Suppressor macrophage treated with lipopolysaccharide for 4 hours (primary cell): ENCODE data around the gene CTNNA2.

ENCODE experiments used
- DNase-seq: peaks from one replicate; pipeline ENCODE4 v3.0.0-alpha.2; 2020

The CTNNA2 gene

DNA sequence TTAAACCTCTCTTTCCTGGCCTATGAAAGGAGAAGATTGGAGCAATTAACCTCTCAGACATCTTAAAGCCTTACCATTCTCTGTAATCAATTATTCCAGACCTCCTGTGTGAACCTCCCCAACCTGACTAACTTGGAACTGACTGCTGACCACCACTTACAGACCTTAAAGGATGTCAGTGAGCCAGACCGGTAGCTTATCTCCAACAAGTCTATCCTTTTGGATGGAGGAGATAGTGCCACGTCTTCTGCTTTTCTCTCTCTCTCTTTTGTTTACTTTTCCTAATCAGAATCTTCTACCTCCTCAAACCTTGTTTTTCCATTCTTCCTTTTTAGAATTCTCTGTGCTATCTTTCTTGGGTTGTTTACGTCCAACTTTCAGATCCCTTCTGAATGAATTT lies 734.5 kb downstream of the CTNNA2 start:
- no peak for DNase-seq

DNA sequence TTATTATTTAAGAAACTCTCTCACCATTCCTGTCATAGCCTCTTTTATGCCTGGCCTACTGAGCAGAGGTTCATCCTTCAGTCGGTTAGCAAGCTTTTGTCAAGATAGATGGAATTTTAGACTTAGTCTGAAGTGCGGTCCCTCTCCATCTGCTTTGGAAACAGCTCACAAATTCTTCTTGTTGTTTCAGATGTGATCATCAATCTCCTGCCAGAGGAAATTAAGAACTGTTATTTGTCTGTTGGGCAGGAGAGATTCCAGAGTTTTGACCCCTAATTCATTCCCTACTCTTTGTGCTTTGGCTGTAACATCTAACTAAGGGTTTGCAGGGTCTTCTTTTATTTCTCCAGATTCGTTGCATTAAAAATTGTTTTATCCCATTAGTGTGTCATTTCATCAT lies 735.3 kb downstream of the CTNNA2 start:
- no peak for DNase-seq

DNA sequence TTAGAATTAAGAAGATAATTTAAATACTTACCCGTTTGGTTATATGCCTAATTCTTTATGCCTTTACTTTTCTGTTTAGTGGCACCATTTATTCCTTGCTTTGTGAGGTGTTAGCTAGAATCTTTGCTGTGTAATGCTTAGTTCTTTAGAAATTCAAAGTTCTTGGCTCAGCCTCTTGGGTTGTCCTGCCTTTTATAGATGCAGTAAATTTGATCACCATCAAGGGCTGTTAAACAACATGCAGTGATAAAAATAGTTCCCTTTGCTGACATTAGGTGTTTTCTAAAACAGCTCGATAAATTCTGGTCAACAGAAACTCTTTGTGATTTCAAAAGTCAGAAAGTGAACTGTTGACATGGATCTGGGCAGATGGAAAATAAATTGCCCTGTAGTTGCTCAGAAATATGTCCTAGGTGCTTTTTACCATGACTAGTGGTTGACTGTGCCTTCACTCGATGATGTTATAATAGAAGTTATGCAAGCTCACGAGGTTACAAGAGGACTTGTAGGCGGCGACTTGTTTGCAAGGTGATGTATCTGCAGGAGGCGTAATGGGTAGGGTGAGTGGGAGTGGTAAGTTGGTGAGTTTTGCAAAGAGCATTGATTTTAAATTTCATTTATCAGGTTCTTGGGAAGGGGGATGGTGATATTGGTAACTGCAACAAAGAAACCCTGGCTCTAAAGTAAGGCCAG lies 739.6 kb downstream of the CTNNA2 start:
- no peak for DNase-seq

DNA sequence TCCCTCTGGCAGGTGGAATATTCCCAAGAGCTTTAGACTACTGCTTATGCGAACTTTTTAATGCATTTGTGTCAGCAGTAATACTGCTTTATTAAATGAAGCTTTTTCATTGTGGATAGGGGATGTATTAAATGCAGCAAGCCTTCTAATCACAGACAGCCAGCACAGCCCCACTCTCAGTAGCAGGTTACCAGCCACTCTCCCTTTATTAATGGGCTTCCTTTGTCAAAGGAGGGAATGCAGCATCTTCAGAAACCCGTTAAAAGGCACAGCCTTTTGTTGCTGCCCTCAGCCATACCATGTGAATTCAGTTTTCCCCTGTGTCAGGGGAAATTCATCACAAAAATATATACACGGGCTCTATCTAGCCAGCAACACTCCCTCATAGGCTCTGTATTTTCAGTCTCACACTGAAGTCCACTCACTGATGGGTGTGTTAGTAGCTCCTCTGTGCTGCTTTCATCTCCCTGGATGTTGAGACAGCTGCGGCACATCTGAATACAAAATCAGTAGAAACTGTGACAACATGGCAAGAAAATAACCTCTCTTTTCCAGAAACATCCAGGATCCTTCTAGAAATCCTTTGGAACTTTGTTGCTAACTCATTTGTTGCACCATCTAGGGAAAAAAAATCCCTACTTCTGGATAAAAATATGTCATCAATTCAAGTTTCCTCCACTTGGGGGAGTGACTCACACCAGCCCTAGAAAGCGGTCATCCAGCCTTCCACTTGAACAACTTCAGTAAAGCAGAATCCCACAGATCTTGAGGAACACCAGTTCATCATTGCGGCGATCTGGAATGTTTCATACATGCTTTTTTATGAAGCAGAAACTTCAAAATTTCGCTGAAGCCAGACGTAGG lies 743.3 kb downstream of the CTNNA2 start:
- no peak for DNase-seq

DNA sequence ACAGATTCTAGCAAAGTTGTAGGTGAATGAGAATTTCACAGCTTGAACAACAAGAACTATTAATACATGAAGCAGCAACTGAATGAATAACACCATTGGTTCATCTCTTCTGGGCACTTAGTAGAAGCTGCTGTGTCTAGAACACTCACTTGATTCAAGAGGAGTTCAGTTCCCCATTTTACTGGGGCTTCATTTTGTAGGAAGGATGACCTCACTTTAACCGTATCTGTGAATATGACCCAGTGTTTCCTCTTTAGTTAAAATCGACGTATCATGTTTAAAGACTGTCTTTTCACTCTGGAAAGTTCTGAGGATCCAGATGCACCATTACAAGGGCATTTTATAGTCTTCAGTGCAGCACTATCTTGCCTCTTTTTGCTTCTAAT lies 743.9 kb downstream of the CTNNA2 start:
- no peak for DNase-seq

DNA sequence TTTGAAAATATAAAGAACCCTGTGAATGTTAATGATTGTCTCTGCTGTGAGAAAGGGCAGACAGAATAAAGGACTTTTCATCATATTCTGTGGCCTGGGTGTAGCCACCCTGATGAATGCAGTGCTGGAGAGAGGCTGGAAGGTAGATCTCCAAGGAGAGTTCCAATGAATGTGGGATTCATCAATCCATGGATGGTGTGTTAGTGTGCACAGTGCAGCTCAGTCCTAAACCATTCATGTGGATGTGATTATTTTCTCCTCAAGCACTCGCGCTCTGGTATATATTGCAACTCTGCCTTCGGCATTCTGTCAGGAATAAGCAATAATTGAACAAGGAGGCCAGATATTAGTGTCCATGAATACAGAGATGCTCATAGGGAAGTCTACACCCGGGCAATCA lies 744.6 kb downstream of the CTNNA2 start:
- DNase-seq: no peak

DNA sequence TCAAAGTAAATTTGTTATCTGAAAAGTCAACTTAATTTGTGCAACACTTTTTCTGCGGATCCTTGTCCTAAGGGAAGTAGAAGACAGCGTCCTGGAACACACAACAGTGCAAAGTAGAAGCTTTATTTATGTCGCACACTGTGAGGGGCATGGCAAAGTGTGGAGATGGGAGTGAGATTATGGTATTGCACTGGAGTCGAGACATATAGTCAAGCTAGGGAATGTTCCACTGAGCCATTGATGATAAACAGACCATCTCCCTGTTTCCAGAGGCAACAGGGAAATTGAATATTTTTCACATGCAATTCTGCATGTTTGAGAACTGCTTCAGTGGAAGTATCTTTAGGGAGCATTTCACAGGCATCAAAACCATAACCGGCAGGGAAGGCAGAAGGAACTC lies 745.5 kb downstream of the CTNNA2 start:
- DNase-seq: no peak

DNA sequence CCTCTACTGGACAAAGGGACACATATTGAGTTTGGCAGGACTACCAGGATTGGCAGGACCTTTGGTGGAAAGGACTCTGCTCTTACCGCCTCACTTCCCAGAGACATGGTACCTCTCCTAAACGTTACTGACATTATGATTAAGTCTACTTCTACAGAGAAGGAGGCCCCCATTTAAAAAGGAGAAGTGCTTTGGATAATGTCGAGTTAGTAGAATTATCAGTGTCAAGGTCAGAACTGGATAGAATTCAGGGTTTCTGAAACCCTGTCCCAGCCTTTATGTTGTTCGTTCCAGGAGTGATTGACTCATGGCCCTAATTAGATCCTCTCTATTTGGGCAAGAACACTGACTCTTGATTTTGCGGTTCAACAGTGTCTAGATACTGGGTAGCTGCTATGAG lies 745.9 kb downstream of the CTNNA2 start:
- DNase-seq: no peak

DNA sequence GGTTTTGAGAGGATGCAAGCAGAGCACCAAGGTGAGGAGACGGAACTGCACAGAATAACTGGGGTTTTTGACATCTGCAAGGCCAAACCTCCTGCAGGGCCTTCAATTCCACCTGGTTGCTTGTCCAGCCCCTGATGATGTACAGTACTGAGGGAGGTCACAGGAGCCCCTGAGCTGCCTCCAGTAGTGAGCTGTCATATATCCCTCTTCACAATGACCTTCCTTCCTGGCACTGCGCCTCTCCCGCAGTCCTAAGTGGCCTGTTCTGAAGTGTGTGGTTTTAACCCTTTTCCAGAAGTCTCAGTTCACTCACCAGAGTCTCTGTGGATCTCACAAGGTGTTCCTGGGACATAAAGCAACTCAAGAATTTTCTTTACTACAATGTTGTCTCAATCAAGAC lies 746.4 kb downstream of the CTNNA2 start:
- no peak for DNase-seq

DNA sequence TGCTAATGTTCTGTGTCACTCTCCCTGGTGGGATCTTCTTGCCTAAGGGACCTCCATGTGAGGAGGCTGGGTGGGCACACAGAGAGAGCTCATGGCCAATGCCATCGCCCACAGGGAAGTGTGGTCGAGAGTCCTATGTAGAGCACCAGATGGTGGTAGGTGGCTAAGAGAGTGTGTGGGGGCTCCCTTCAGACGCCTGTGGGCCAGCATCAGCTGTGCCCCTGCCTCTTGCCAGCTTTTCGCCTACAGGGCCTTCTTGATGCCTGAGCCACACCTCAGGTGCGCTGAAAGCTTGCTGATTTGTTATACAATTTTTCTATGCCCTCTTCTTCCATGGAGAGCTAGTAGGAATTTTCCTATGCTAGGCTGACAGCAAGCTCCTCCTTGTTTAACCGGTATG lies 753.4 kb downstream of the CTNNA2 start:
- DNase-seq: no peak

DNA sequence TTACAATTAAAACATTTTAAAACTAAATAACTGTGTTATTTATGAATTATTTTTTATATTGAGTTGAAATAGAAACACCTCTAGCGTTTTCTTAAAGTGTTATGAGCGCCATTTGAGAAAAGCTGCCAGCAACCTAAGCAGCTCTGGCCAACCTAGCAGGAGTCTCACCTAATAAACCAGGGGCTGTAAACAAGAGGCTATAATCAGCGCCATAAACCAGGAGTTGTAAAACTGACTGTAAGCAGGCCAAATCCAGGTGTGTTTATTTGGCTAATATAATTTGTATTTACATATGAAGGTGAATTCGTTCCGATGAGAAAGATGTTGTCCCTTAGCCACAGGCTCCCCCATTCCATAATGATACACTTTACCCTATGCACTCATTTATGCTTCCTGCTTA lies 757.0 kb downstream of the CTNNA2 start:
- DNase-seq: no peak

DNA sequence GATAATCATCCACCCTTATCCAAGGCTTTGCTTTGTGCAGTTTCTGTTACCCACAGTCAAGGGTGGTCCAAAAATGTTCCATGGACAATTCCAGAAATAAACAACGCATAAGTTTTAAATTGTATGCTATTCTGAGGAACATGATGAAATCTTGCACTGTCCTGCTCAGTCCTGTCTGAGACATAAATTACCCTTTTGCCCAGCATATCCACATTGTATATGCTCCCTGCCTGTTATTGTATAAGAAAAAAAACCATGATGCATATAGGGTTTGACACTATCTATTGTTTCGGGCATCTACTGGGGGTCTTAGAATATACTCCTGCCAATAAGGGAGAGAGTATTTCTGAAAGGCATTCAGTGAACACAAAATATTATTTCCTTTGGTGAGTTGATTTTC lies 767.7 kb downstream of the CTNNA2 start:
- DNase-seq: no peak

DNA sequence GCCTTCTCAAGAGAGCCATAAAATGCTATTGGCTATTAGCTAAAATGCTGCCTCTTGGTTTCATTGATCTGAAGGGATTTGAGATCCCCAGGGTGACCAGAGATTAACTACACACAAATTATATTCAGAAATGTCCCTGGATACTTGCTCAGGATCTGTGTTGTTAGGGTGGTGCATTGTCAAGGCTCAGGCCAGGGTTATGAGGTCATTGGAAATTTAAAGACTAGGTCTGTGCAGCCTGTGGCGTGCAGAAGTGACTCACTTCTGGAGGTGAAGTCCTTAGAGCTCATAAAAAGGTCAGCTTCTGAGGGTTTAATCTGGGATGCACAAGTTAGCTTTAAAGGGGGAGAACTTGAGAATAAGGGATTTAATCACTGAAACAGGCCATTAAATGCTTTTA lies 768.2 kb downstream of the CTNNA2 start:
- DNase-seq: no peak

DNA sequence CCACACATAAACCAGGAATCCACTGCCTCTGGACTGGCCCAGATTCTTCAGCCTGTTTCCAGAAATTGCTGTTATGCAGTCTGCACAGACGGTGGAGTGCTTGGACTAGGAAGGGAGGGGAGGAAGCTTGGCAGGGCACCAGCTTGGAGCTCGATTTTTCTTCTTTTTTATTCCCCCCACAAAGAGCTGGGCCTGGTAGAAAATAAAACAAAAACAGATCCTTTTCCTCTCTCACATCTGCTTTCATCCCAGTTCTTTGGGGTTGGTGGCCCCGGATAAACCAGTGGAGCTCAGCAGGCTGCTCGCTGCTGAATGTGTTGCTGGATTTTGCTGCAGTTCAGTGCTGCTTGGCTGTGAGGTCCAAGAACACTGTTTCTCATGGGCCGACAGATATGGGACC lies 775.7 kb downstream of the CTNNA2 start:
- no peak for DNase-seq

DNA sequence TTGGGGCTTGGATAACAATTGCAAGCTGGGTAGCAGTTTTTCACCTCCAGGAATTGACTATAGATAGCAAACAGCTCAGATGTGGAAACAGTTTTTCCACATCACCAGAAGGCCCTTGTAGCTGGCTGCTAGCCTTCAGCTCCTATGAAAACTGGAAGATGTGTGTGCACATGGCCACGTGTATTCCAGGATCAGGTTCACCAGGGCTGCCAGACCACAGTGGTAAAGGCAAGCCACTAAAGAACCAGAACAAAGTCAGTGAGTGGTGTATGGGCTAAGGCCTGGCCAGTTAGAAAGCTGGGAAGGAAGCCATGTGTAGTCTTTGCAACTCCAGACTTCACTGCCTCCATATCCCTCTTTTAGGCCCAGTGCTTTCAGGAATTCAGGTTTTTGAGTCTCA lies 778.8 kb downstream of the CTNNA2 start:
- DNase-seq: no peak

DNA sequence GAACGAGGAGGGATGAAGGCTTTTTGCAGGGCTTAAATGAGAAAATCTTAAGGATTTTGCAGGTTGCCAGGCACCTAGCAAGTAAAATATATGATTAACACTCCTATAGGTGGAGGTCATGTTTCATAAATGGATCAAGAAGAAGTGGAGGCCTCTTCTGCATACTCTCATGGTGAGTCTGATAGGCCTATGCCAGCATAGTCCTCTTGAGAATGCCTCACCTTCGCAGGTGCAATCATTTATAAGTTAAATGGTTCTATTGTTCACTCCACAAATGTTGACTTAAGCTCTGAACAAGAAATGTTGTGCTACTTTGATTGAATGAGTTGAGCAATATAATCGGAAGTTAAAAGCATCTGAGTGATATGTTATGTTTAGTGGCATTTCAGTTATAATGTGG lies 779.6 kb downstream of the CTNNA2 start:
- no peak for DNase-seq

DNA sequence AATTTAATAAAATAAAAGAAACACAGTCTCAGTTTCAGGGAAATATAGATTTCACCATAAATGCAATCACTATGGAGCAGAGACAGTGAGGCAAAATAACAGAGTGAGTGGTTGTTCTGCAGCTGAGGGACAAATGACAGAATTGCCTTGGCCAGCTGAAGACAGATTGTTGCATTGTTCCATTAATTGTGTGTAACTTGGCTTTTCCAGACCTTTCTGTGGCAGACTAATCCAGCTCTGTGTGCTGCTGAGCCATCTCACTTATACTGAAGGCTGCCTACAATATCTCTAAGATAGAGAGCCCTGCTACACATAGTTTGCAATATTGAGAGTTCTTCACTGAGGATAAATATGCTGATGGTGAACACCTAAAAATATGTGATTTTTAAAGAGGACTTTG lies 780.2 kb downstream of the CTNNA2 start:
- DNase-seq: no peak

DNA sequence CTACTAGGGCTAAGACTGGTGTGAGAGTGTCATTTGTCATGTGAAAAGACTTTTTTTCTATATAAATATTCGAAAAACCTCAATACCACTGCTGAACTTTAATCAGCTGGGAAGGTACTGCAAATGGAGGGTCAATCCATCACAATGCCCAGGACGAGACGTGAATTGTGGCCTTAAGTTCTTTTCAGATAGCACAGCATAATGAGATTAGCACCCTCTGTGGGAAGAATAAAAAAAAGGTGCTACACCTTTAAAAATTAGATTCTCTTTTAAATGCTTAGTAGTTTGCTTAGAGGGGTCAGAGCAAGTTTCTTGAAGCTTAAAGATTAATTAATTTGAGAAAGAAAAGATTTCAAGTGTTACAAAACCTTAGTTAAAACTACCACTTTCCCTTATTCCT lies 786.1 kb downstream of the CTNNA2 start:
- DNase-seq: no peak

DNA sequence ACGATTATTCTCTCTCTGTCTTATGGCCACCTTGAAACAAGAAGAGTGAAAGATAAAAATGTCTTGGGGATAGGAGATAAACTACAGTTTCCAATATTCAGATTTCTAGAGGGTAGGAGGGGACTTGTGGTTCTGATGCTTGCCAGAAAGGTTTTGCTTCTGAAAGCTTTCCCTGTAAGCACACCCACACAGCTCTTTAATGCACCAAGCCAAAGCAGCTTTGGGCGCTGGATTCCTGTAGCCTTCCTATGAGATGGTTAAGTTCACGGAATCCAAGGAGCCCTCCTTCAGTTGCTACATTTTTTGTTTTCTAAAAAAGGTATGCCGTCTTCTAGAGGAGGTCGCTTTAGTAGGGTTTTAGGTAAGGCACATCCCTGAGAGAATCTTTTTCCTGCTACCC lies 786.8 kb downstream of the CTNNA2 start:
- DNase-seq: no peak

DNA sequence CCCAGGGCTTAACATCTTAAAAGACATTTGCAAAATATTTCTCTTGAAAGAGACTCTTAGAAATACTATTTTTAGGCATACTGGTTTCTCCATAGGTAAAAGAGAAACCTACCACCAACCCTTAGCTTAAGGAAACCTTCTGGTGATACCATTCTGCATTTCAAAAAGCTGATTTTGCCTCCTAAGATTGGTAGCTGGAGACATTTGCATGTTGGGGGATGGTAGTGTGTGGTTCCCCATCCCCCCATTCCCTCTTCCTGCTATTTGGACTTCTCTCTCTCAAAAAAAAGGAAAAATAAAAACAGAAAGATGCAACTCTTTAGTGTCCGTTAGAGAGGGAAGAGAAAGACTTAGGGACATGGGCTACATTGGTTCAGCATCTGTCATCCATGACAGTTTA lies 787.5 kb downstream of the CTNNA2 start:
- no peak for DNase-seq

DNA sequence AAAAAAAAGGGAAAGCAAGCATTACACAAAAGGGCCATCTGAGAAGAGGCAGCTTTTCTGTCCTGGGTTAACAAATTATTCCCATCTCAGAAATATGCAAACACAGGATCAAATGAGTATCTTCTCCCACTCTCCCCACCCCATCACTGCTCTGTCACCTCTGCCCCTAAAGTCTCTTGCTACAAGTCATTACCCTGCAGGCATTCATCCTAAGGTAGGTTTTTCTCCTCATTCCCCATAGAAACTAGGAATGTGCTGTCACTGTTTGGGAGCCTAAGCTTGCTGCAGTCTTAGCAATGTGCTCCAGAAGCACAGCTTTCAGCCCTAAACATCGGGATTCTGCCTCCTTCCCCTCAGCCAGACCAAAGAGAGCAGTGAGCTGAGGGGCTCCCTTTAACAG lies 788.1 kb downstream of the CTNNA2 start:
- DNase-seq: no peak

DNA sequence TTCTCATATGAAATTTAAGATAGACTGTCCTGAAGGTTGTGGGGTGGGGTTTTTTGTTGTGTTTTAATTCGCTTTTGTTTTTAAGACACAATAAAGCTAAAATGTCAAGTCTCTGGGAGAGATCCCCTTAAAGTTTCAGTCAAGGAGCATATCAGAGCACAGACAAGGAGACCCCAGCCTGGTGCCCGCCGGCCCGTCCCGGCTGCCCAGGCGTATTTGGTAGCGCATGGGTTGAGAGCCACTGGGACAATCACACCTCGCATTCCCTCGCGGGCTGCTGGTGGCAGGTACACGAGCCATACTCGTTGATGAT lies 789.1 kb downstream of the CTNNA2 start:
- DNase-seq: no peak

DNA sequence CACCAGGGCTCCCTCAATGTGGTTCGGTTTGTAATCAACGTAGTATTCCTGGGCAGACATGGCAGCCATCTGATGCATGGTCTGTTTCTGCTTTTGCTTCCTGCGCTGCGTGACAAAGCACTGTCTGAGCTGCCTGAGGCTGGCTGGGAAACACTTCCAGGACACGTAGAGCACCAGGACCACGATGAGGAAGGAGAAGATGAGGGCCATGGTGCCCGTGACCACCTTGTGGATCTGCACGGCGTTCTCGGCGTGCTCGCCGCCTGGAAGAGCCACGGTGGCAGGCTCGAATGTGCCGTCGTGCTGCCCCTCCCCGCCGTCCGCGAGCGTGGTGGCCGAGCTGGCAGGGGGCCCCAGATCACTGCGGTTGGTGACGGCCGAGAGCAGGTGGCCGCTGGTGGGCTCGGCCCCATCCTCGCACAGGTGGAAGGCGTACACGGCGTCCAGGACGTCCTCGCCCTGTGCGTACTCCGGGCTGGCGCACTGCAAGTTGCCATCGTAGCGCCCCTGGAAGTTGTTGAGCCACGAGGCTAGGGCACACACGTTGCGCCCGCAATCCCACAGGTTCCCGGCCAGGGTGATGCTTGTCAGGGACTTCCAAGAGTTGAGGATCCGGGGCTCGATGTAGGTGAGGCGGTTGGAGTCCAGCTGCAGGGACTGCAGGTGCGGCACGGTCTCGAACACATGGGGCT lies 789.6 kb downstream of the CTNNA2 start:
- no peak for DNase-seq
